NT2/D1 (cell line): ENCODE data around the gene KIF19.

Experiments
- SUZ12 ChIP-seq: IDR thresholded peaks from 2 replicates; pipeline ENCODE4 v1.6.1; 2011; ENCODE audit not compliant: insufficient read length, insufficient read depth; ENCODE audit errors: extremely low read depth
- ZNF274 ChIP-seq: IDR thresholded peaks from 2 replicates; pipeline ENCODE4 v1.6.1; 2011; ENCODE audit warnings: mild to moderate bottlenecking, low read depth, low read length

GRCh38 chr17:74330446-74330845 lies 4.4 kb downstream of the KIF19 start:
- TF ChIP-seq SUZ12: no peak
- TF ChIP-seq ZNF274: no peak
